Vagina (tissue), 2 donors: ENCODE results near the gene ESPL1.

Experiments used
- POLR2A ChIP-seq, 2 donors: fragments of 450-650 bp; IDR thresholded peaks; one replicate each; pipeline ENCODE4 v1.6.1; 2017; ENCODE audit warnings: antibody characterized with exemption in 2 of 2, mild to moderate bottlenecking in 2 of 2, moderate library complexity in 2 of 2
- POLR2AphosphoS5 ChIP-seq, 2 donors: sonication (generic); formaldehyde crosslinking; IDR thresholded peaks; one replicate each; pipeline ENCODE4 v1.9.0; 2017; ENCODE audit warnings: antibody characterized with exemption in 2 of 2, mild to moderate bottlenecking in 2 of 2, low read depth in 1 of 2; ENCODE audit not compliant: insufficient read depth in 1 of 2

DNA sequence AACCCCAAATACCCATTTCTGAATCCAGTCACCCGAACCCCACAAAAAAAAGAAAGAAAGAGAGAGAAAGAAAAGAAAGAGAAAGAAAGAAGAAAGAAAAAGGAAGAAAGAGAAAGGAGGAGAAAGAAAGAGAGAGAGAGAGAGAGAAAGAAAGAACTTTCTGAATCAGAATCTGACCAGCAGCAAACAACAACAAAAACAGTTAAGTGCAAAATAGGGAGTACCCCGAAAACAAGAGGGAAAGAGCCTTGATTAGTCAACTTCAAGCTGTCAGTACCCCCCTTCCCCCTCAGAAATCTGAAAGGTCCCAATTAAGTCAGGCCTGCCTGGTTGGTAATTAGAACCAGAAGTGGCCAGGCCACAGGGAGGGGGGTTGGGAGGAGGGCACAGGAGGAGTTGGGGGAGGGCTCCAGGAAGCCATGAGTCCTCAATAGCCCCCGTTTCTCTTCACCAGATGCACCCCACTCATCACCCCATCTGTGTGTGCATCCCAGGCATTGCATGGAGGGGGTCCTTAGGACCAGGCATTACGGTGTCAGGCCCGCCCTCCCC, 45.9 kb upstream of the ESPL1 start:
- TF ChIP-seq POLR2A (IDR thresholded peaks at IDR 0.05) (no peak), POLR2AphosphoS5 (IDR thresholded peaks at IDR 0.05; ENCODE audit: insufficient read depth in 1 of 2, low read depth in 1 of 2) (no peak)
